HEK293 (cell line): ENCODE measurements around the gene TIMM13.
A peak's percentile ranks its signal among the peaks of the same experiment; 100 is the strongest.

ENCODE experiments used
- CTCF ChIA-PET: fragments of 350-600 bp; formaldehyde crosslinking; extraction: SDS; loops from one replicate; lab custom pipeline; 2021; ENCODE audit warnings: antibody characterized with exemption; lab: Yijun Ruan, JAX
- POLR2A ChIA-PET: fragments of 300-600 bp; formaldehyde crosslinking; extraction: SDS; loops from one replicate; lab custom pipeline; 2020; ENCODE audit warnings: antibody characterized with exemption, inconsistent platforms; lab: Yijun Ruan, JAX
- H3K27ac ChIP-seq: fragments of 200-500 bp; sonication (Bioruptor generic); 2 replicates; pipeline ENCODE4 v1.5.1; 2014; ENCODE audit warnings: low read depth, low read length, control low read depth, inconsistent platforms; ENCODE audit errors: extremely low read depth
- H3K36me3 ChIP-seq, 2 experiments: fragments of 200-500 bp in 1 of 2; sonication (Bioruptor generic) in 1 of 2; 1 replicate in 1 of 2; 2 replicates in 1 of 2; pipeline ENCODE4 v1.5.1; 2014 to 2017; ENCODE audit warnings: inconsistent platforms in 2 of 2, low read length in 2 of 2; ENCODE audit not compliant: control insufficient read depth in 2 of 2, insufficient read depth in 1 of 2
- H3K4me1 ChIP-seq: fragments of 200-500 bp; sonication (Bioruptor generic); 2 replicates; pipeline ENCODE4 v1.5.1; 2014; ENCODE audit warnings: mild to moderate bottlenecking, low read length, inconsistent platforms; ENCODE audit not compliant: control insufficient read depth, insufficient read depth
- H3K4me3 ChIP-seq: 2 replicates; pipeline ENCODE4 v1.5.1; 2011; ENCODE audit warnings: low read depth, mild to moderate bottlenecking, control low read depth, low read length, moderate library complexity
- H3K9me3 ChIP-seq: fragments of 200-500 bp; sonication (Bioruptor generic); 2 replicates; pipeline ENCODE4 v1.5.1; 2014; ENCODE audit warnings: low read depth, low read length, inconsistent platforms; ENCODE audit not compliant: control insufficient read depth, insufficient read depth
- BCL11A ChIP-seq: fragments of 450-650 bp; formaldehyde crosslinking; IDR thresholded peaks from 2 replicates; pipeline ENCODE4 v1.5.1; 2016; ENCODE audit warnings: low read depth, missing biosample characterization, missing genetic modification characterization
- BCL11B ChIP-seq: fragments of 450-650 bp; formaldehyde crosslinking; IDR thresholded peaks from 2 replicates; pipeline ENCODE4 v1.5.1; 2016; ENCODE audit warnings: low read depth, missing biosample characterization, missing genetic modification characterization
- KLF8 ChIP-seq: fragments of 450-650 bp; formaldehyde crosslinking; IDR thresholded peaks from 2 replicates; pipeline ENCODE4 v1.5.1; 2016; ENCODE audit warnings: missing biosample characterization, missing genetic modification characterization
- SCRT1 ChIP-seq: fragments of 450-650 bp; formaldehyde crosslinking; IDR thresholded peaks from 2 replicates; pipeline ENCODE4 v1.5.1; 2016; ENCODE audit warnings: missing biosample characterization, missing genetic modification characterization, borderline replicate concordance
- SCRT2 ChIP-seq: fragments of 450-650 bp; formaldehyde crosslinking; IDR thresholded peaks from 2 replicates; pipeline ENCODE4 v1.5.1; 2016; ENCODE audit warnings: missing biosample characterization, missing genetic modification characterization
- ZBTB20 ChIP-seq: fragments of 450-650 bp; formaldehyde crosslinking; IDR thresholded peaks from 2 replicates; pipeline ENCODE4 v1.5.1; 2016; ENCODE audit warnings: missing biosample characterization, missing genetic modification characterization
- ZFP69B ChIP-seq: fragments of 450-650 bp; formaldehyde crosslinking; IDR thresholded peaks from 2 replicates; pipeline ENCODE4 v1.5.1; 2016; ENCODE audit warnings: missing biosample characterization, missing genetic modification characterization
- ZNF114 ChIP-seq: fragments of 450-650 bp; formaldehyde crosslinking; IDR thresholded peaks from 2 replicates; pipeline ENCODE4 v1.5.0; 2017; ENCODE audit warnings: missing biosample characterization, missing genetic modification characterization
- ZNF585B ChIP-seq: fragments of 450-650 bp; formaldehyde crosslinking; IDR thresholded peaks from 2 replicates; pipeline ENCODE4 v1.5.1; 2016; ENCODE audit warnings: missing biosample characterization, missing genetic modification characterization
- ZNF600 ChIP-seq: fragments of 450-650 bp; formaldehyde crosslinking; IDR thresholded peaks from 2 replicates; pipeline ENCODE4 v1.5.1; 2016; ENCODE audit warnings: missing biosample characterization, missing genetic modification characterization
- ZNF664 ChIP-seq: fragments of 450-650 bp; formaldehyde crosslinking; IDR thresholded peaks from 2 replicates; pipeline ENCODE4 v1.5.1; 2016; ENCODE audit warnings: missing biosample characterization, missing genetic modification characterization
- TF ChIP-seq, protein P1 (sequence below): fragments of 450-650 bp; formaldehyde crosslinking; IDR thresholded peaks from 2 replicates; pipeline ENCODE4 v1.5.1; 2016; ENCODE audit warnings: missing biosample characterization, missing genetic modification characterization, low read depth
- TF ChIP-seq, protein P2 (sequence below): fragments of 450-650 bp; formaldehyde crosslinking; IDR thresholded peaks from 2 replicates; pipeline ENCODE4 v1.5.1; 2016; ENCODE audit warnings: missing biosample characterization, missing genetic modification characterization

TIMM13 gene

DNA sequence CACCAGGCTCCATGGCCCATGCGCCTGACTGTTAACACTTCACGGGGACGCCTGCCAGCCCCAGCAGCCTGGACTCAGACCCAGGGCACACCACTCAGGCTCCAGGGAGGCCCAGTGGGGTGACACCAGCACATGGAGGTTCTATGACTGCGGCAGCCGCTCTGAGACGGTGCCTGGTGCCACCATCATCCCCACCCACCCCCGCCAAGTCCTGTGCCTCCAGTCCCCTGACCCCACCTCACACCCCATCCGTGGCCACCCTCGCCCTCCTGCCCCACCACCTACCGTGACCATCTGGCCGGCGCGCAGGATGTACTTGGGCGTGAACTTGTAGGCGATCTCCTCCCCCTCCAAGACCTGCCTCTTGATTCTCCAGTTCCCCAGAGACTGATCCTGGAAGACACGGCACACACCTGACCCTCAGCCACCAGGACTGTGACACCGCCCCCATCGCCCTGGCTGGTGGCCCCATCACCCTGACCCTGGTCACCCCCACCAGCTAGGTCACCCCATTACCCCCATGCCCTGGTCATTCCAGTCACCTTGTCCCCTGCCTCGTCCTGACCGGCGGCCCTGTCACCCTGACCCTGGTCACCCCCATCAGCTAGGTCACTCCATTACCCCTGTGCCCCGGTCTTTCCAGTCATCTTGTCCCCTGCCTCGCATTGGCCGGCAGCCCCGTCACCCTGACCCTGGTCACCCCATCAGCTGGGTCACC is 4.9 kb upstream of the TIMM13 start (continued):
- TF ChIP-seq, protein P1, sequence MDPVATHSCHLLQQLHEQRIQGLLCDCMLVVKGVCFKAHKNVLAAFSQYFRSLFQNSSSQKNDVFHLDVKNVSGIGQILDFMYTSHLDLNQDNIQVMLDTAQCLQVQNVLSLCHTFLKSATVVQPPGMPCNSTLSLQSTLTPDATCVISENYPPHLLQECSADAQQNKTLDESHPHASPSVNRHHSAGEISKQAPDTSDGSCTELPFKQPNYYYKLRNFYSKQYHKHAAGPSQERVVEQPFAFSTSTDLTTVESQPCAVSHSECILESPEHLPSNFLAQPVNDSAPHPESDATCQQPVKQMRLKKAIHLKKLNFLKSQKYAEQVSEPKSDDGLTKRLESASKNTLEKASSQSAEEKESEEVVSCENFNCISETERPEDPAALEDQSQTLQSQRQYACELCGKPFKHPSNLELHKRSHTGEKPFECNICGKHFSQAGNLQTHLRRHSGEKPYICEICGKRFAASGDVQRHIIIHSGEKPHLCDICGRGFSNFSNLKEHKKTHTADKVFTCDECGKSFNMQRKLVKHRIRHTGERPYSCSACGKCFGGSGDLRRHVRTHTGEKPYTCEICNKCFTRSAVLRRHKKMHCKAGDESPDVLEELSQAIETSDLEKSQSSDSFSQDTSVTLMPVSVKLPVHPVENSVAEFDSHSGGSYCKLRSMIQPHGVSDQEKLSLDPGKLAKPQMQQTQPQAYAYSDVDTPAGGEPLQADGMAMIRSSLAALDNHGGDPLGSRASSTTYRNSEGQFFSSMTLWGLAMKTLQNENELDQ (tag by site-specific recombination), result no peak
- TF ChIP-seq BCL11B (tag by site-specific recombination) (peak; percentile 96), ZNF585B (tag by site-specific recombination) (no peak), BCL11A (peak; percentile 94)

DNA sequence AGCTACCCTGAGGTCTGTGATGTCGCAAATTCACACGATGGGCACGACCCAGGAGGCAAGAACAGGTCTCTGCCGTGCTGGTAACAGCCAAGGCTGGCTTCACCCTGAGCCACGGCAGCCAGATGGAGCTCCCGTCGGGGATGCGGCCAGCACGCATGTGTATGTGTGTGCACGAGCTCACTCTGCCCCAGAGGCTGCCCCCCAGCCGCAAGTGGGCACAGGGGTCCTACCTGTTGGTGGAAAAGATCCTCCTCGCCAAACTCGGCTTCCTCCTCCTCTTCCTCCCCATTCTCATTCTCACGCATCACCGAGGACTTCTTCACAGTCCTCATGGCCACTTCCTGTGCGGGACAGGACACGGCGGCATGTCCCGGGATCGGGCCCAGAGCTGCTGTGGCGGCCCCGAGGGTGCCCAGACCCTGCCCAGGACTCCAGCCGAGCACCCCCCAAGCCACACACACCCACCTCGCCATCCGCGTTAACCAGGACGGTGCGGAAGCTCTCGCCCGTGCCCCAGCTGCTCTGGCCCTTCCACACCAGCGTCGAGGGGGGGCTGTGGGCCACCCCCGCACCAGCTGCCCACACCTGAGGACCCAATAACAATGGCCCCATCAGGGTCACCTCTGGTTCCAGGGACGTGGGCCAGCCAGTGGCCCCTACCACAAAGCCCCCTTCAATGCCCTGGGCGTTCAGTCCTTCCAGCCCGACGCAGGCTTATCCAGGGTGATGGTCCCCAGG is 4.1 kb upstream of the TIMM13 start:
- ChIA-PET CTCF (interaction anchor here (0.7 kb wide), 3 partner anchors 8 to 242 kb away, joined by 3 read pairs; no protein-coding TSS in a partner anchor), POLR2A (interaction anchor here (1.0 kb wide), 1 partner anchor 45 kb away, joined by 5 read pairs; the partner anchor contains the start of gene GADD45B)
- Histone ChIP-seq H3K36me3 (peaks cover 5 to 64% of the 10 kb centered on the region in 2 experiments; a peak in 2 of 3 replicates), H3K4me1 (0 out of 2 replicates have a peak, but pooled peaks cover 6% of the 10 kb centered on the region), H3K27ac (no peak overlapping the region), H3K4me3 (no peak overlapping the region), H3K9me3 (no peaks in the 10 kb centered on the region)
- TF ChIP-seq, protein P2, sequence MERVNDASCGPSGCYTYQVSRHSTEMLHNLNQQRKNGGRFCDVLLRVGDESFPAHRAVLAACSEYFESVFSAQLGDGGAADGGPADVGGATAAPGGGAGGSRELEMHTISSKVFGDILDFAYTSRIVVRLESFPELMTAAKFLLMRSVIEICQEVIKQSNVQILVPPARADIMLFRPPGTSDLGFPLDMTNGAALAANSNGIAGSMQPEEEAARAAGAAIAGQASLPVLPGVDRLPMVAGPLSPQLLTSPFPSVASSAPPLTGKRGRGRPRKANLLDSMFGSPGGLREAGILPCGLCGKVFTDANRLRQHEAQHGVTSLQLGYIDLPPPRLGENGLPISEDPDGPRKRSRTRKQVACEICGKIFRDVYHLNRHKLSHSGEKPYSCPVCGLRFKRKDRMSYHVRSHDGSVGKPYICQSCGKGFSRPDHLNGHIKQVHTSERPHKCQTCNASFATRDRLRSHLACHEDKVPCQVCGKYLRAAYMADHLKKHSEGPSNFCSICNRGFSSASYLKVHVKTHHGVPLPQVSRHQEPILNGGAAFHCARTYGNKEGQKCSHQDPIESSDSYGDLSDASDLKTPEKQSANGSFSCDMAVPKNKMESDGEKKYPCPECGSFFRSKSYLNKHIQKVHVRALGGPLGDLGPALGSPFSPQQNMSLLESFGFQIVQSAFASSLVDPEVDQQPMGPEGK (tag by site-specific recombination), result peak; percentile 47; the same call in 1 of the 2 replicates
- TF ChIP-seq ZNF114 (tag by site-specific recombination) (no peak), SCRT2 (tag by site-specific recombination) (peak; percentile 36; the same call in 1 of the 2 replicates), SCRT1 (tag by site-specific recombination) (peak; percentile 79)

- peaks cover 0 to 71% of the 10 kb centered on the region in 2 experiments; a peak in 2 of 3 replicates for H3K36me3 ChIP-seq
- H3K9me3 ChIP-seq, result no peaks in the 10 kb centered on the region
- 0 out of 2 replicates have a peak, but pooled peaks cover 6% of the 10 kb centered on the region for H3K4me1 ChIP-seq
- H3K27ac ChIP-seq, result no peak overlapping the region
- H3K4me3 ChIP-seq, result no peak overlapping the region
- POLR2A ChIA-PET, result interaction anchor here (0.6 to 1.5 kb wide), 2 partner anchors 27 to 170 kb away, joined by 3 to 9 read pairs; partner anchors contain the start of gene LMNB2
- TF ChIP-seq ZNF664 (tag by site-specific recombination) (no peak), ZNF600 (peak; percentile 61), ZBTB20 (peak; percentile 72), ZNF585B (tag by site-specific recombination) (no peak), KLF8 (tag by site-specific recombination) (0 out of 2 replicates have a peak, but pooled peaks have one; percentile 18), ZFP69B (0 out of 2 replicates have a peak, but pooled peaks have one; percentile 27)
- CTCF ChIA-PET, result no interaction called here
Measured at GRCh38 chr19:2429917-2430535, 2.6 kb upstream of the TIMM13 start.
